CD8-positive, alpha-beta memory T cell (primary cell): ENCODE measurements around the gene NABP2. TPM values are rescaled to one million over a fixed set of nuclear protein-coding genes. Genes with fewer than 3 reads are reported as not detected.
"Not testable (repeated sequence)": the region's sequence is repeated elsewhere in the genome, so short reads cannot be mapped to it uniquely, and the experiment has no call there.

Source experiments
- CTCF ChIA-PET: fragments of 350-600 bp; sonication (Branson Sonifier 250); formaldehyde crosslinking; loops from one replicate; lab custom pipeline; 2021; ENCODE audit warnings: antibody characterized with exemption; lab: Charles Lee
- POLR2A ChIA-PET: fragments of 350-600 bp; sonication (Branson Sonifier 250); formaldehyde crosslinking; loops from one replicate; lab custom pipeline; 2021; ENCODE audit warnings: antibody characterized with exemption; lab: Charles Lee
- DNase-seq, 5 donors: peaks; one replicate each; pipeline versions ENCODE4 v3.0.0 to v3.0.0-alpha.2; 2020 to 2022; ENCODE audit warnings: mixed read lengths in 1 of 5
- H3K27ac ChIP-seq: one replicate; pipeline ENCODE4 v1.7.0; 2013; ENCODE audit warnings: low read depth, mild to moderate bottlenecking, low read length, moderate library complexity
- H3K27me3 ChIP-seq: 2 replicates; pipeline ENCODE4 v1.7.0; 2013; ENCODE audit warnings: low read length, mild to moderate bottlenecking; ENCODE audit not compliant: insufficient read depth, poor library complexity, severe bottlenecking
- H3K36me3 ChIP-seq: 2 replicates; pipeline ENCODE4 v1.7.0; 2013; ENCODE audit warnings: mild to moderate bottlenecking, low read length, moderate library complexity; ENCODE audit not compliant: insufficient read depth
- H3K4me1 ChIP-seq: 2 replicates; pipeline ENCODE4 v1.7.0; 2013; ENCODE audit warnings: mild to moderate bottlenecking, low read length, moderate library complexity; ENCODE audit not compliant: insufficient read depth
- H3K4me3 ChIP-seq: 2 replicates; pipeline ENCODE4 v1.7.0; 2013; ENCODE audit warnings: mild to moderate bottlenecking, low read length
- H3K9me3 ChIP-seq: 2 replicates; pipeline ENCODE4 v1.7.0; 2013; ENCODE audit warnings: mild to moderate bottlenecking, low read length
- H3K27ac Mint-ChIP-seq, 8 donors: one replicate each; pipeline ENCODE4 v1.8.0; 2020 to 2021; ENCODE audit warnings: mixed read lengths in 8 of 8, mild to moderate bottlenecking in 6 of 8, inconsistent platforms in 3 of 8, moderate library complexity in 3 of 8
- H3K27me3 Mint-ChIP-seq, 2 donors: one replicate each; pipeline ENCODE4 v1.8.0; 2020 to 2021; ENCODE audit warnings: mixed read lengths in 2 of 2, mild to moderate bottlenecking in 1 of 2, moderate library complexity in 1 of 2
- H3K36me3 Mint-ChIP-seq, 3 donors: one replicate each; pipeline ENCODE4 v1.8.0; 2020 to 2021; ENCODE audit warnings: mixed read lengths in 3 of 3, inconsistent platforms in 1 of 3, mild to moderate bottlenecking in 1 of 3
- H3K4me1 Mint-ChIP-seq, 3 donors: one replicate each; pipeline ENCODE4 v1.8.0; 2020 to 2021; ENCODE audit warnings: mixed read lengths in 3 of 3, inconsistent platforms in 1 of 3, mild to moderate bottlenecking in 1 of 3
- H3K4me3 Mint-ChIP-seq, 7 donors: one replicate each; pipeline ENCODE4 v1.8.0; 2020 to 2021; ENCODE audit warnings: mixed read lengths in 7 of 7, mild to moderate bottlenecking in 6 of 7, moderate library complexity in 4 of 7, inconsistent platforms in 2 of 7
- H3K9me3 Mint-ChIP-seq, 5 donors: one replicate each; pipeline ENCODE4 v1.8.0; 2020 to 2022; ENCODE audit warnings: mixed read lengths in 5 of 5, mild to moderate bottlenecking in 3 of 5, moderate library complexity in 2 of 5, inconsistent platforms in 1 of 5
- polyA plus RNA-seq: library from polyadenylated mRNA; unstranded; fragments of 300-500 nt; fragmentation: Illumina TruSeq; gene quantifications from one replicate; pipeline ENCODE4 v1.2.3, GENCODE V29; 2021
- total RNA-seq, 2 experiments: library from RNA; stranded (reverse); gene quantifications; one replicate each; pipeline ENCODE4 v1.2.3, GENCODE V29; 2021

The NABP2 gene
- total and polyA plus RNA-seq, 3 experiments from 2014 or later: 4.6 to 104 (median 102) TPM

DNA sequence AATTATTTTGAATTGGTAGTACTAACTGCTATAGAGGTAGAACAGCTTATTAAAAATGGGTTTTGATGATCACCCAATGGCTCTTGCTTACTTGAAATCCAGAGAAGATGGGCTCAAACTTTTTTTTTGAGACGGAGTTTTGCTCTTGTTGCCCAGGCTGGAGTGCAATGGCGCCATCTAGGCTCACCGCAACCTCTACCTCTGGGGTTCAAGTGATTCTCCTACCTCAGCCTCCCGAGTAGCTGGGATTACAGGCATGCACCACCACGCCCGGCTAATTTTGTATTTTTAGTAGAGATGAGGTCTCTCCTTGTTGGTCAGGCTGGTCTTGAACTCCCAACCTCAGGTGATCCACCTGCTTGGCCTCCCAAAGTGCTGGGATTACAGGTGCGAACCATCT, 38.8 kb downstream of the NABP2 start:
- POLR2A ChIA-PET: interaction anchor here (0.7 kb wide), 1 partner anchor 74 kb away, joined by 11 read pairs; the partner anchor contains the start of gene SMARCC2

DNA sequence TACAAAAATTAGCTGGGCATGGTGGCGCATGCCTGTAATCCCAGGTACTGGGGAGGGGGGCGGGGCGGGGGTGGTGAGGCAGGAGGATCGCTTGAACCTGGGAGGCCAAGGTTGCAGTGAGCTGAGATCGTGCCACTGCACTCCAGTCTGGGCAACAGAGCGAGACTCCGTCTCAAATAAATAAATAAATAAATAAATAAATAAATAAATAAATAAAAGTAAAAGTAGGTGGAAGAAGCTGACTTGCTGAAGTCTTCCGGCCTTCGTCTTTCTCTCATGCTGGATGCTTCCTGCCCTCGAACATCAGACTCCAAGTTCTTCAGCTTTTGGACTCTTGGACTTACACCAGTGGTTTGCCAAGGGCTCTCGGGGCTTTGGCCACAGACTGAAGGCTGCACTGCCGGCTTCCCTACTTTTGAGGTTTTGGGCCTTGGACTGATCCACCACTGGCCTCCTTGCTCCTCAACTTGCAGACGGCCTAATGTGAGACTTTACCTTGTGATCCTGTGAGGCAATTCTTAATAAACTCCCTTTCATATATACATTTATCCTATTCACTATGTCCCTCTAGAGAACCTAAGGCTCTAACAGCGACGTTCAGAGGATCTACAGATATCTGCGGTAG, 42.0 kb downstream of the NABP2 start:
- not testable (repeated sequence) for DNase-seq, H3K27me3 ChIP-seq, H3K27me3 Mint-ChIP-seq, H3K9me3 Mint-ChIP-seq, H3K36me3 ChIP-seq, H3K9me3 ChIP-seq
- H3K4me1 Mint-ChIP-seq: peaks cover 18 to 21% (median 21%) of the 10 kb centered on the region in 3 donors
- peak overlapping the region; percentile 89 to 97 (median 95) for H3K4me3 Mint-ChIP-seq
- ChIA-PET POLR2A (interaction anchor here (0.5 to 1.7 kb wide), 8 partner anchors 8 to 293 kb away, joined by 3 to 11 read pairs (median 4); partner anchors contain the start of genes ANKRD52, RNF41, SPRYD4 and TIMELESS), CTCF (interaction anchor here (0.7 to 2.8 kb wide), 15 partner anchors 8 to 201 kb away, joined by 3 to 18 read pairs (median 3); partner anchors contain the start of genes ANKRD52, ESYT1, SMARCC2 and ZC3H10)
- peaks cover 0 to 28% (median 2%) of the 10 kb centered on the region in 3 donors for H3K36me3 Mint-ChIP-seq
- Histone ChIP-seq H3K27ac (peak overlapping the region; percentile 98), H3K4me1 (peaks cover 12% of the 10 kb centered on the region), H3K4me3 (peak overlapping the region; percentile 93)
- H3K27ac Mint-ChIP-seq: peak overlapping the region; percentile 80 to 99 (median 96)

More for the DNA sequence above, 38.8 kb downstream of the NABP2 start:
- not testable (repeated sequence) for H3K27ac ChIP-seq, H3K9me3 ChIP-seq, H3K27me3 ChIP-seq, H3K4me3 Mint-ChIP-seq, H3K27ac Mint-ChIP-seq, H3K27me3 Mint-ChIP-seq, H3K36me3 ChIP-seq, H3K4me3 ChIP-seq, H3K9me3 Mint-ChIP-seq, DNase-seq, H3K36me3 Mint-ChIP-seq
- CTCF ChIA-PET: interaction anchor here (1.2 to 1.3 kb wide), 2 partner anchors 10 to 40 kb away, joined by 4 read pairs; no protein-coding TSS in a partner anchor
- peaks cover 24 to 26% (median 24%) of the 10 kb centered on the region in 3 donors for H3K4me1 Mint-ChIP-seq
- H3K4me1 ChIP-seq: peaks cover 18% of the 10 kb centered on the region

DNA sequence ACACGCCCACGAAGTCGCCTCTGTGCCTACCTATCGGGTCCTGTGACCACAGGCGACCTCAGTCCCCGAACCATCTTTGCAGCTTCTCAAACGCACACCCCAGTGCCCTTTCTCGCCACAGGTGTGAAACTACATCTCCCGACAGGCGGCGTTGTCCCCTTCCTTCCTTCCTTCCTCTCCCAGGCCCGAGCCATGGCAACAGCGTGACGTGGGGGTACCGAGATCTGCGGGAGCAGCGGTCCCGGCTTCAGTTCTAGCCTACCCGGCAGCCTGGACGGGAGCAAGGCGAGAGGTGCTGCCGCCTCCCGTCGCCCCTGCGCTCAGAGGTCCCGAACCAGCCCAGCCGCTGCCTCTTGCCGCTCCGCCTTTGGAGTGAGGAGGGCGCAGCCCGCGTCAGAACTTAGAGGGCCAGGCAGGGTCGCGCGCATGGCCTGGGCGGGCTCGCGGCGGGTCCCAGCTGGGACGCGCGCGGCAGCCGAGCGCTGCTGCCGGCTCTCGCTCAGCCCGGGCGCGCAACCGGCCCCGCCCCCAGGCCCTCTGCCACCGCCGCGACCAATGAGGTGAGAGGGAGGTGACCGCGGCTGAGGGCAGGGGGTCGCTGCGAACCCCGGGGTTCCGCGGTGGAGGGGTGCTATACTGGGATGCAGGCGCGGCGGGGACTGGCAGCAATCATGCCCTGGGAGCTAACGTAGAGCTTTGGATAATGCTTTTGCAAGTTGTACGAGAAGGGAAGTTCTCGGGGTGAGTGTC, 42.7 kb downstream of the NABP2 start, which contains the start of gene COQ10A:
Gene COQ10A (plus strand): TSS at position 250 of the 750 bp plus-strand sequence. CDS start 177 bp downstream, at position 427.
- Histone ChIP-seq H3K4me3 (peak within 1 kb of the TSS; percentile 93), H3K27me3 (no peaks in the 10 kb centered on the region), H3K27ac (peak within 1 kb of the TSS; percentile 98), H3K9me3 (no peaks in the 10 kb centered on the region), H3K36me3 (no peaks in the 10 kb centered on the region), H3K4me1 (peaks cover 12% of the 10 kb centered on the region)
- POLR2A ChIA-PET: interaction anchor here (0.5 to 1.7 kb wide), 8 partner anchors 9 to 294 kb away, joined by 3 to 11 read pairs (median 3); partner anchors contain the start of genes ANKRD52, RNF41, SPRYD4 and TIMELESS
- Mint-ChIP-seq H3K27ac (peak within 1 kb of the TSS; percentile 80 to 99 (median 96)), H3K27me3 (no peaks in the 10 kb centered on the region), H3K9me3 (no peaks in the 10 kb centered on the region), H3K4me3 (peak within 1 kb of the TSS; percentile 89 to 97 (median 95)), H3K36me3 (peaks cover 0 to 35% (median 2%) of the 10 kb centered on the region in 3 donors), H3K4me1 (peaks cover 18 to 21% (median 21%) of the 10 kb centered on the region in 3 donors)
- DNase-seq: peak; percentile 84 to 93 (median 88)
- CTCF ChIA-PET: interaction anchor here (0.6 to 2.8 kb wide), 23 partner anchors 9 to 200 kb away, joined by 3 to 18 read pairs (median 3); partner anchors contain the start of genes ANKRD52, ESYT1, RNF41 and SMARCC2

- Mint-ChIP-seq H3K36me3 (peaks cover 0 to 42% (median 2%) of the 10 kb centered on the region in 3 donors), H3K9me3 (no peaks in the 10 kb centered on the region), H3K4me1 (peaks cover 18 to 21% (median 19%) of the 10 kb centered on the region in 3 donors), H3K27ac (peak overlapping the region; percentile 23 to 99 (median 87)), H3K27me3 (no peaks in the 10 kb centered on the region), H3K4me3 (peak overlapping the region; percentile 89 to 97 (median 95))
- peaks cover 12% of the 10 kb centered on the region for H3K4me1 ChIP-seq
- no peaks in the 10 kb centered on the region for H3K9me3 ChIP-seq
- no peaks in the 10 kb centered on the region for H3K36me3 ChIP-seq
- H3K27me3 ChIP-seq: no peaks in the 10 kb centered on the region
- peak overlapping the region; percentile 93 for H3K4me3 ChIP-seq
- H3K27ac ChIP-seq: peak overlapping the region; percentile 98
- no peak for DNase-seq
- POLR2A ChIA-PET: interaction anchor here (0.8 to 1.7 kb wide), 4 partner anchors 9 to 193 kb away, joined by 3 to 11 read pairs (median 4); partner anchors contain the start of genes ANKRD52, RNF41 and TIMELESS
- CTCF ChIA-PET: interaction anchor here (0.6 to 2.8 kb wide), 15 partner anchors 10 to 196 kb away, joined by 3 to 18 read pairs (median 3); partner anchors contain the start of genes ANKRD52, RNF41, STAT2 and ZC3H10
Measured at GRCh38 chr12:56267443-56268071, 43.4 kb downstream of the NABP2 start.

- POLR2A ChIA-PET: no interaction called here
- DNase-seq: no peak
- peaks cover 12% of the 10 kb centered on the region for H3K4me1 ChIP-seq
- H3K4me3 ChIP-seq: no peak overlapping the region
- peak overlapping the region in 6 of 8 donors; percentile 1 to 78 (median 63) for H3K27ac Mint-ChIP-seq
- peaks cover 28% of the 10 kb centered on the region for H3K36me3 ChIP-seq
- peaks cover 7 to 73% (median 20%) of the 10 kb centered on the region in 3 donors for H3K36me3 Mint-ChIP-seq
- CTCF ChIA-PET: no interaction called here
- H3K27ac ChIP-seq: no peak overlapping the region
- H3K27me3 Mint-ChIP-seq: no peaks in the 10 kb centered on the region
- H3K27me3 ChIP-seq: no peaks in the 10 kb centered on the region
- H3K9me3 ChIP-seq: no peaks in the 10 kb centered on the region
- H3K9me3 Mint-ChIP-seq: no peaks in the 10 kb centered on the region
- H3K4me3 Mint-ChIP-seq: peak overlapping the region in 1 of 7 donors; percentile 8
- peaks cover 17 to 18% (median 17%) of the 10 kb centered on the region in 3 donors for H3K4me1 Mint-ChIP-seq
Measured at GRCh38 chr12:56271031-56271430, 46.9 kb downstream of the NABP2 start.

DNA sequence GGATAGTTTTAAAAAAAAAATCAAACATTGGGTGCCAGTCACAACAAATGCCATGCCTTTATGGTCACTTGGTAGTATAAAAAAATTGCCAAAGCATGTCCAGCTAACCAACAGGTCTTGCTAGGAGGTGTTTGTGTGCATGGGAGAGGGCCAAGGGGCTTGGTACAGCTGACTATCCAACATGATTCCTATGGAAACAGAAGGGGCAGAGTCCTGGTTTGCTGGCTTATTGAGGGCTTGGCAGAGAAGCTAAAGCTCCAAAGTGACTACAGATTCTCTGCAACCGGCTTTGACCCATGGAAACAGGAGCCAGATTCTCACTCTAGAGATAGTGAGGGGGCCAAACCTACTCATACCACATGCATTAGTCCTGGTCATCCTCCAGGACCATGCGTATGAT, 48.3 kb downstream of the NABP2 start:
- H3K27me3 ChIP-seq, H3K27ac ChIP-seq, H3K4me3 ChIP-seq, H3K27me3 Mint-ChIP-seq, H3K9me3 Mint-ChIP-seq, H3K4me1 Mint-ChIP-seq, CTCF ChIA-PET, H3K4me3 Mint-ChIP-seq, POLR2A ChIA-PET, H3K9me3 ChIP-seq, DNase-seq, H3K4me1 ChIP-seq: not testable (repeated sequence)
- H3K27ac Mint-ChIP-seq: peak overlapping the region in 1 of 8 donors; percentile 13
- peaks cover 28% of the 10 kb centered on the region for H3K36me3 ChIP-seq
- peaks cover 7 to 77% (median 21%) of the 10 kb centered on the region in 3 donors for H3K36me3 Mint-ChIP-seq

DNA sequence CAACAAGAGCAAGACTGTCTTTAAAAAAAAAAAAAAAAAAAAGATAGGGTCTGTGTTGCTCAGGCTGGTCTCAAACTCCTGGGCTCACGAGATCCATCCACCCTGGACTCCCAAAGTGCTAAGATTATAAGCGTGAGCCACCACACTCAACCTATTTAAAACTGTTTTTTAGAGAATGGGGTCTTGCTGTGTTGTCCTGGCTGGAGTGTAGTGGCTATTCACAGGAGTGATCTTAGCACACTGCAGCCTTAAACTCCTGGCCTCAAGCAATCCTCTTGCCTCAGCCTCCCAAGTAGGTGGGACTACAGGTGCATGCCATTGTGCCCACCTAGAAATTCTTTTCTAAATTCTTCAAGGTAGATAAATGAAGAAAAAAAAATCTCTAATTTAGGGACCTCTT, 50.2 kb downstream of the NABP2 start:
- Histone ChIP-seq H3K4me3 (no peak overlapping the region), H3K27ac (no peak overlapping the region), H3K4me1 (no peaks in the 10 kb centered on the region), H3K9me3 (no peaks in the 10 kb centered on the region), H3K36me3 (peaks cover 42% of the 10 kb centered on the region), H3K27me3 (no peaks in the 10 kb centered on the region)
- Mint-ChIP-seq H3K4me3 (no peak overlapping the region), H3K27me3 (no peaks in the 10 kb centered on the region), H3K9me3 (no peaks in the 10 kb centered on the region), H3K36me3 (peaks cover 10 to 83% (median 20%) of the 10 kb centered on the region in 3 donors), H3K27ac (peak overlapping the region in 1 of 8 donors; percentile 84), H3K4me1 (peaks cover 0 to 3% (median 0%) of the 10 kb centered on the region in 3 donors)
- POLR2A ChIA-PET: no interaction called here
- CTCF ChIA-PET: no interaction called here
- no peak for DNase-seq
